Natural killer cell (primary cell): ENCODE data around the gene PPP1R14D. TPM values are rescaled to one million over a fixed set of nuclear protein-coding genes. Genes with fewer than 3 reads are reported as not detected.

Experiments
- ATAC-seq, 3 donors: fragments of 150-1000 bp in 2 of 3; fragments of 200-7000 bp in 1 of 3; cut with Tn5 transposase; 1 replicate in 1 of 3; 2 replicates in 2 of 3; pipeline ENCODE4 v1.10.0; 2021; ENCODE audit warnings: mild to moderate bottlenecking in 2 of 3, moderate library complexity in 2 of 3
- DNase-seq, 2 donors: peaks; one replicate each; pipeline versions ENCODE4 v3.0.0 to v3.0.0-alpha.2; 2013 to 2021; ENCODE audit warnings: mixed read lengths in 1 of 2
- H3K27ac ChIP-seq: one replicate; pipeline ENCODE4 v1.5.1; 2013; ENCODE audit warnings: mild to moderate bottlenecking, low read length
- H3K27me3 ChIP-seq: one replicate; pipeline ENCODE4 v1.6.1; 2013; ENCODE audit warnings: low read length; ENCODE audit not compliant: control insufficient read depth, insufficient read depth
- H3K36me3 ChIP-seq: one replicate; pipeline ENCODE4 v1.6.1; 2013; ENCODE audit warnings: low read length; ENCODE audit not compliant: control insufficient read depth, insufficient read depth
- H3K4me1 ChIP-seq: one replicate; pipeline ENCODE4 v1.6.1; 2013; ENCODE audit warnings: low read length; ENCODE audit not compliant: control insufficient read depth, insufficient read depth
- H3K4me3 ChIP-seq: one replicate; pipeline ENCODE4 v1.5.1; 2013; ENCODE audit warnings: low read length
- H3K9me3 ChIP-seq: one replicate; pipeline ENCODE4 v1.6.1; 2013; ENCODE audit warnings: low read length; ENCODE audit not compliant: control insufficient read depth, insufficient read depth
- H3K27ac Mint-ChIP-seq, 2 donors: one replicate each; pipeline ENCODE4 v1.8.0; 2022; ENCODE audit warnings: mild to moderate bottlenecking in 2 of 2, mixed read lengths in 2 of 2, moderate library complexity in 1 of 2
- H3K27me3 Mint-ChIP-seq, 2 donors: one replicate each; pipeline ENCODE4 v1.8.0; 2022; ENCODE audit warnings: low read depth in 2 of 2, mixed read lengths in 2 of 2
- H3K36me3 Mint-ChIP-seq: one replicate; pipeline ENCODE4 v1.8.0; 2022; ENCODE audit warnings: mixed read lengths
- H3K4me1 Mint-ChIP-seq, 2 donors: one replicate each; pipeline ENCODE4 v1.8.0; 2022; ENCODE audit warnings: mixed read lengths in 2 of 2
- H3K4me3 Mint-ChIP-seq: one replicate; pipeline ENCODE4 v1.8.0; 2022; ENCODE audit warnings: mild to moderate bottlenecking, moderate library complexity, mixed read lengths
- H3K9me3 Mint-ChIP-seq, 2 donors: one replicate each; pipeline ENCODE4 v1.8.0; 2022; ENCODE audit warnings: mixed read lengths in 2 of 2
- WGBS: methylation state at CpG from one replicate; pipeline ENCODE4 v1.1.7; 2013; ENCODE audit warnings: missing lambda C conversion rate; ENCODE audit not compliant: insufficient coverage; 5-methylcytosine and 5-hydroxymethylcytosine counted together
- intact Hi-C: fragments of 100-400 bp; cut with micrococcal nuclease; formaldehyde crosslinking; loops from one replicate; pipeline ENCODE4 v1.14.2; 2022
- total RNA-seq, 4 donors: library from RNA; stranded (reverse); fragments of 120-200 nt in 1 of 4; gene quantifications; one replicate each; pipeline versions ENCODE4 v1.2.3 to v1.2.4, GENCODE V29; 2013 to 2022
- TF ChIP-seq, protein P1 (sequence below): fragments of 200-600 bp; IDR thresholded peaks from one replicate; pipeline ENCODE4 v1.8.0; 2022; ENCODE audit warnings: antibody characterized with exemption

The PPP1R14D gene
- total RNA-seq, 3 donors from 2014 or later (not counting 1 experiment from before 2014, with no cell fraction given): not detected

GRCh38 chr15:40821195-40821594 is 7.3 kb downstream of the PPP1R14D start:
- intact Hi-C loops: no loop called here
- Histone ChIP-seq H3K27ac (no peak overlapping the region), H3K27me3 (no peaks in the 10 kb centered on the region), H3K4me3 (no peak overlapping the region), H3K9me3 (no peaks in the 10 kb centered on the region), H3K4me1 (no peaks in the 10 kb centered on the region), H3K36me3 (no peaks in the 10 kb centered on the region)
- WGBS: 88% methylated on average over 2 of the region's 2 CpGs
- H3K9me3 Mint-ChIP-seq: no peaks in the 10 kb centered on the region
- H3K27me3 Mint-ChIP-seq: no peaks in the 10 kb centered on the region
- no peaks in the 10 kb centered on the region for H3K36me3 Mint-ChIP-seq
- H3K4me3 Mint-ChIP-seq: no peak overlapping the region
- no peak for ATAC-seq
- no peak overlapping the region for H3K27ac Mint-ChIP-seq
- no peaks in the 10 kb centered on the region for H3K4me1 Mint-ChIP-seq
- DNase-seq: no peak
- TF ChIP-seq, protein P1, sequence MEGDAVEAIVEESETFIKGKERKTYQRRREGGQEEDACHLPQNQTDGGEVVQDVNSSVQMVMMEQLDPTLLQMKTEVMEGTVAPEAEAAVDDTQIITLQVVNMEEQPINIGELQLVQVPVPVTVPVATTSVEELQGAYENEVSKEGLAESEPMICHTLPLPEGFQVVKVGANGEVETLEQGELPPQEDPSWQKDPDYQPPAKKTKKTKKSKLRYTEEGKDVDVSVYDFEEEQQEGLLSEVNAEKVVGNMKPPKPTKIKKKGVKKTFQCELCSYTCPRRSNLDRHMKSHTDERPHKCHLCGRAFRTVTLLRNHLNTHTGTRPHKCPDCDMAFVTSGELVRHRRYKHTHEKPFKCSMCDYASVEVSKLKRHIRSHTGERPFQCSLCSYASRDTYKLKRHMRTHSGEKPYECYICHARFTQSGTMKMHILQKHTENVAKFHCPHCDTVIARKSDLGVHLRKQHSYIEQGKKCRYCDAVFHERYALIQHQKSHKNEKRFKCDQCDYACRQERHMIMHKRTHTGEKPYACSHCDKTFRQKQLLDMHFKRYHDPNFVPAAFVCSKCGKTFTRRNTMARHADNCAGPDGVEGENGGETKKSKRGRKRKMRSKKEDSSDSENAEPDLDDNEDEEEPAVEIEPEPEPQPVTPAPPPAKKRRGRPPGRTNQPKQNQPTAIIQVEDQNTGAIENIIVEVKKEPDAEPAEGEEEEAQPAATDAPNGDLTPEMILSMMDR: no peak

DNA sequence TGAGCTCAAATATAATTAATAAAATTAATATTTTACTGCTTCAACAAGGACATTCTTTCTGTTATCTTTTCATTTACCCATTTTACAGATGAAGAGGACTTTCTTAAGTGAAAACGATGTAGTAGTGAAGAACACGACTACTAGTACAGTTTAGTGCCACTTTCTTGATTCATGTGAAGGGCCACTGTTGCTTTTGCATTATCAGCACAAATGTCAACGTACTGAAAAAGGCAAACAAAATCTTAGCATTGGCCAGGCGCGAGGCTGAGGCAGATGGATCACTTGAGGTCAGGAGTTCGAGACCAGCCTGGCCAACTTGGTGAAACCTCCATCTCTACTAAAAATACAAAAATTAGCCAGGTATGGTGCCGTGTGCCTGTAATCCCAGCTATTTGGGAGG is 9.5 kb downstream of the PPP1R14D start:
- no peak overlapping the region for H3K27ac ChIP-seq
- no peak for ATAC-seq
- no peaks in the 10 kb centered on the region for H3K27me3 ChIP-seq
- intact Hi-C loops: no loop called here
- no peaks in the 10 kb centered on the region for H3K27me3 Mint-ChIP-seq
- 98% methylated on average over 7 of the region's 7 CpGs for WGBS
- TF ChIP-seq, protein P1: no peak
- DNase-seq: no peak
- H3K4me1 ChIP-seq: no peaks in the 10 kb centered on the region
- no peak overlapping the region for H3K27ac Mint-ChIP-seq
- no peaks in the 10 kb centered on the region for H3K36me3 Mint-ChIP-seq
- H3K4me3 Mint-ChIP-seq: no peak overlapping the region
- H3K9me3 ChIP-seq: no peaks in the 10 kb centered on the region
- H3K9me3 Mint-ChIP-seq: no peaks in the 10 kb centered on the region
- H3K4me3 ChIP-seq: no peak overlapping the region
- H3K4me1 Mint-ChIP-seq: no peaks in the 10 kb centered on the region
- peaks cover 6% of the 10 kb centered on the region for H3K36me3 ChIP-seq

GRCh38 chr15:40815042-40815698 is 13.3 kb downstream of the PPP1R14D start:
- DNase-seq (no peak), ATAC-seq (no peak)
- no peaks in the 10 kb centered on the region for H3K27me3 Mint-ChIP-seq
- Histone ChIP-seq H3K4me3 (no peak overlapping the region), H3K27me3 (no peaks in the 10 kb centered on the region), H3K27ac (no peak overlapping the region), H3K4me1 (no peaks in the 10 kb centered on the region), H3K9me3 (no peaks in the 10 kb centered on the region), H3K36me3 (peaks cover 21% of the 10 kb centered on the region)
- intact Hi-C loops: no loop called here
- 98% methylated on average over 4 of the region's 4 CpGs for WGBS
- no peaks in the 10 kb centered on the region for H3K4me1 Mint-ChIP-seq
- H3K27ac Mint-ChIP-seq: peak overlapping the region in 1 of 2 donors; percentile 10
- H3K4me3 Mint-ChIP-seq: no peak overlapping the region
- no peaks in the 10 kb centered on the region for H3K36me3 Mint-ChIP-seq
- TF ChIP-seq, protein P1: no peak
- no peaks in the 10 kb centered on the region for H3K9me3 Mint-ChIP-seq
